GM12878 (cell line): ENCODE data around the gene RPL5. TPM values are rescaled to one million over a fixed set of nuclear protein-coding genes. Genes with fewer than 3 reads are reported as not detected.

Experiments used
- ATAC-seq: fragments of 200-7000 bp; cut with Tn5 transposase; 3 replicates; pipeline ENCODE4 v1.9.1; 2020; ENCODE audit warnings: mild to moderate bottlenecking, moderate library complexity
- BruUV-seq: library from RNA; stranded (reverse); fragments of 400-500 nt; replicated peaks from 2 replicates; lab custom pipeline; 2021; lab: Mats Ljungman, UMichigan
- CTCF ChIA-PET: fragments of 300-600 bp; sonication (Branson Sonifier 250); formaldehyde crosslinking; extraction: SDS; loops from one replicate; lab custom pipeline; 2021; ENCODE audit warnings: inconsistent platforms; lab: Yijun Ruan, JAX
- POLR2A ChIA-PET: fragments of 350-600 bp; formaldehyde crosslinking; extraction: SDS; loops from one replicate; lab custom pipeline; 2021; ENCODE audit warnings: inconsistent platforms; lab: Charles Lee
- RAD21 ChIA-PET: fragments of 300-600 bp; sonication (Branson Sonifier 250); formaldehyde crosslinking; loops from one replicate; lab custom pipeline; 2023; ENCODE audit warnings: antibody characterized with exemption; ENCODE audit not compliant: unreplicated experiment; lab: Charles Lee
- SMC1A ChIA-PET: fragments of 300-600 bp; sonication (Branson Sonifier 250); formaldehyde crosslinking; loops from one replicate; lab custom pipeline; 2023; ENCODE audit not compliant: unreplicated experiment, uncharacterized antibody; lab: Charles Lee
- DNase-seq: peaks from one replicate; pipeline ENCODE4 v3.0.0-alpha.2; 2011; ENCODE audit warnings: low read depth, low spot score
- FAIRE-seq: peaks from 3 replicates; lab custom pipeline; 2011; peaks lifted over from hg19 to GRCh38; lab: Jason Lieb, UNC
- H2AFZ ChIP-seq: 2 replicates; pipeline ENCODE4 v1.6.0; 2011; ENCODE audit warnings: low read depth, low read length, control low read depth; ENCODE audit not compliant: control insufficient read depth
- H3K27ac ChIP-seq: 2 replicates; pipeline ENCODE4 v1.5.1; 2011; ENCODE audit warnings: control low read depth; ENCODE audit not compliant: control insufficient read depth, insufficient read depth
- H3K27me3 ChIP-seq, 2 experiments: replicated peaks in 1 of 2; 2 replicates each; pipeline versions ENCODE4 v1.6.0 to v1.6.1; 2011; ENCODE audit warnings: low read length in 1 of 2; ENCODE audit not compliant: control insufficient read depth in 2 of 2, insufficient read depth in 2 of 2
- H3K36me3 ChIP-seq, 2 experiments: 2 replicates each; pipeline ENCODE4 v1.5.1; 2011; ENCODE audit warnings: low read length in 1 of 2; ENCODE audit not compliant: control insufficient read depth in 2 of 2, insufficient read depth in 2 of 2
- H3K4me1 ChIP-seq: 2 replicates; pipeline ENCODE4 v1.6.1; 2011; ENCODE audit warnings: mild to moderate bottlenecking, low read length, moderate library complexity, mixed read lengths; ENCODE audit not compliant: control insufficient read depth, insufficient read depth
- H3K4me2 ChIP-seq: 2 replicates; pipeline ENCODE4 v1.6.0; 2011; ENCODE audit warnings: control low read depth; ENCODE audit not compliant: control insufficient read depth, insufficient read depth
- H3K4me3 ChIP-seq: fragments of 200-600 bp; sonication (generic); 2 replicates; pipeline ENCODE4 v1.5.1; 2016
- H3K79me2 ChIP-seq: 2 replicates; pipeline ENCODE4 v1.6.0; 2011; ENCODE audit warnings: low read length; ENCODE audit not compliant: control insufficient read depth, insufficient read depth
- H3K9ac ChIP-seq: 2 replicates; pipeline ENCODE4 v1.8.0; 2011; ENCODE audit warnings: low read length, control low read depth, mixed read lengths; ENCODE audit not compliant: control insufficient read depth, insufficient read depth
- H3K9me3 ChIP-seq: replicated peaks from 3 replicates; pipeline ENCODE4 v1.5.1; 2011; ENCODE audit warnings: mild to moderate bottlenecking, low read length; ENCODE audit not compliant: control insufficient read depth, insufficient read depth
- H4K20me1 ChIP-seq: 2 replicates; pipeline ENCODE4 v1.6.0; 2011; ENCODE audit not compliant: control insufficient read depth, insufficient read depth
- ATF7 ChIP-seq: fragments of 450-650 bp; IDR thresholded peaks from 2 replicates; pipeline ENCODE4 v1.6.1; 2016; ENCODE audit warnings: low read depth, mild to moderate bottlenecking
- BMI1 ChIP-seq: fragments of 450-650 bp; IDR thresholded peaks from 2 replicates; pipeline ENCODE4 v1.6.1; 2016; ENCODE audit warnings: mild to moderate bottlenecking, moderate library complexity, borderline replicate concordance
- CUX1 ChIP-seq: IDR thresholded peaks from 2 replicates; pipeline ENCODE4 v1.6.1; 2012; ENCODE audit warnings: improper control_type of control experiment, low read depth, low read length; ENCODE audit not compliant: insufficient replicate concordance
- POLR2AphosphoS5 ChIP-seq: IDR thresholded peaks from 2 replicates; pipeline ENCODE4 v1.6.1; 2011; ENCODE audit warnings: mild to moderate bottlenecking, low read length, inconsistent platforms
- RFX5 ChIP-seq: IDR thresholded peaks from 2 replicates; pipeline ENCODE4 v1.6.1; 2011; ENCODE audit warnings: low read depth, low read length, improper control_type of control experiment
- SP1 ChIP-seq: IDR thresholded peaks from one replicate; pipeline ENCODE4 v1.6.1; 2011; ENCODE audit warnings: low read depth, low read length
- SPI1 ChIP-seq: IDR thresholded peaks from 2 replicates; pipeline ENCODE4 v1.6.1; 2011; ENCODE audit warnings: low read depth, mild to moderate bottlenecking, low read length, moderate library complexity, borderline replicate concordance; ENCODE audit not compliant: insufficient read depth
- WGBS: methylation state at CpG from one replicate; pipeline ENCODE4 v1.1.6; 2016; ENCODE audit warnings: low lambda C conversion rate; ENCODE audit not compliant: insufficient replicate concordance, insufficient coverage; ENCODE audit errors: missing lambda C conversion rate; 5-methylcytosine and 5-hydroxymethylcytosine counted together
- in situ Hi-C: fragments of 300-500 bp; cut with MboI; formaldehyde crosslinking; loops from 9 replicates; pipeline ENCODE4 v1.14.3; 2018; ENCODE audit warnings: mixed read lengths
- intact Hi-C: fragments of 100-400 bp; cut with micrococcal nuclease; formaldehyde crosslinking; loops from one replicate; pipeline ENCODE4 v1.14.2; 2022; ENCODE audit not compliant: unreplicated experiment
- polyA plus RNA-seq, 11 experiments: library from polyadenylated mRNA; depleted of rRNA in 4 of 11; unstranded in 6 of 11; stranded (reverse) in 5 of 11; fragments of >200 nt; fragmentation: Nextera tagmentation in 4 of 11; fragmentation: Illumina TruSeq in 1 of 11; extraction: Ambion mirVana in 4 of 11; extraction: Trizol in 1 of 11; gene quantifications; 1 replicate in 1 of 11; 2 replicates in 10 of 11; pipeline versions ENCODE4 v1.2.1 to v1.2.3, GENCODE V29; 2011 to 2016; ENCODE audit warnings: inconsistent platforms in 2 of 11, missing spikeins in 2 of 11, low read depth in 1 of 11
- total RNA-seq, 4 experiments: library from RNA; depleted of rRNA in 3 of 4; stranded (reverse); fragments of >200 nt in 3 of 4; fragmentation: Illumina TruSeq in 1 of 4; extraction: Trizol in 1 of 4; gene quantifications; 2 replicates each; pipeline versions ENCODE4 v1.2.1 to v1.2.3, GENCODE V29; 2013 to 2021

The RPL5 gene
- total and polyA plus RNA-seq, 10 of the 15 experiments (the other 5 are each of a cell fraction or from before 2014, with no cell fraction given) = 1,685 to 6,047 (median 2,601) TPM

GRCh38 chr1:92881391-92881790 lies 49.6 kb downstream of the RPL5 start (continued):
- TF ChIP-seq CUX1 (no peak), SP1 (no peak)
- TF ChIP-seq, all 136 proteins: peak for 0

- Histone ChIP-seq H3K27ac (no peak overlapping the region), H3K79me2 (no peaks in the 10 kb centered on the region), H3K9me3 (no peaks in the 10 kb centered on the region), H3K4me2 (no peak overlapping the region), H3K27me3 (no peaks in the 10 kb centered on the region), H3K36me3 (no peaks in the 10 kb centered on the region), H3K9ac (no peak overlapping the region), H2AFZ (no peak overlapping the region), H3K4me1 (no peaks in the 10 kb centered on the region; the same call in 1 of the 2 replicates), H4K20me1 (no peaks in the 10 kb centered on the region), H3K4me3 (no peak overlapping the region)
- WGBS = 0% methylated on average over 1 of the region's 1 CpG
- CTCF ChIA-PET = interaction anchor here (0.7 to 1.8 kb wide), 6 partner anchors 18 to 133 kb away, joined by 3 to 4 read pairs (median 3); no protein-coding TSS in a partner anchor
- RAD21 ChIA-PET = interaction anchor here (0.8 to 1.3 kb wide), 2 partner anchors 67 to 131 kb away, joined by 3 read pairs; no protein-coding TSS in a partner anchor
- BruUV-seq = no TSS peak
- no peak for FAIRE-seq
- DNase-seq = no peak
- in situ Hi-C loops = no loop called here
- SMC1A ChIA-PET = interaction anchor here (0.9 to 2.4 kb wide), 4 partner anchors 14 to 70 kb away, joined by 3 to 6 read pairs (median 4); no protein-coding TSS in a partner anchor
- ATAC-seq = peak; percentile 68
- POLR2A ChIA-PET = interaction anchor here (0.5 to 0.8 kb wide), 3 partner anchors 57 to 199 kb away, joined by 3 to 4 read pairs (median 3); no protein-coding TSS in a partner anchor
- TF ChIP-seq SPI1 (peak; percentile 33; the same call in 1 of the 2 replicates), BMI1 (no peak), POLR2AphosphoS5 (no peak), RFX5 (no peak), ATF7 (no peak)
- intact Hi-C loops = no loop called here
These were observed 51.0 kb downstream of the RPL5 start for GRCh38 chr1:92882819-92883218.
